ENCODE results near the gene NUAK1. TPM values are rescaled to one million over a fixed set of nuclear protein-coding genes. Genes with fewer than 3 reads are reported as not detected.
A peak's percentile ranks its signal among the peaks of the same experiment; 100 is the strongest.
"Not testable (repeated sequence)": the region's sequence is repeated elsewhere in the genome, so short reads cannot be mapped to it uniquely, and the experiment has no call there.

Gene NUAK1
- total and polyA plus RNA-seq, 7 donors: 7.0 to 102 (median 21.8) TPM

DNA sequence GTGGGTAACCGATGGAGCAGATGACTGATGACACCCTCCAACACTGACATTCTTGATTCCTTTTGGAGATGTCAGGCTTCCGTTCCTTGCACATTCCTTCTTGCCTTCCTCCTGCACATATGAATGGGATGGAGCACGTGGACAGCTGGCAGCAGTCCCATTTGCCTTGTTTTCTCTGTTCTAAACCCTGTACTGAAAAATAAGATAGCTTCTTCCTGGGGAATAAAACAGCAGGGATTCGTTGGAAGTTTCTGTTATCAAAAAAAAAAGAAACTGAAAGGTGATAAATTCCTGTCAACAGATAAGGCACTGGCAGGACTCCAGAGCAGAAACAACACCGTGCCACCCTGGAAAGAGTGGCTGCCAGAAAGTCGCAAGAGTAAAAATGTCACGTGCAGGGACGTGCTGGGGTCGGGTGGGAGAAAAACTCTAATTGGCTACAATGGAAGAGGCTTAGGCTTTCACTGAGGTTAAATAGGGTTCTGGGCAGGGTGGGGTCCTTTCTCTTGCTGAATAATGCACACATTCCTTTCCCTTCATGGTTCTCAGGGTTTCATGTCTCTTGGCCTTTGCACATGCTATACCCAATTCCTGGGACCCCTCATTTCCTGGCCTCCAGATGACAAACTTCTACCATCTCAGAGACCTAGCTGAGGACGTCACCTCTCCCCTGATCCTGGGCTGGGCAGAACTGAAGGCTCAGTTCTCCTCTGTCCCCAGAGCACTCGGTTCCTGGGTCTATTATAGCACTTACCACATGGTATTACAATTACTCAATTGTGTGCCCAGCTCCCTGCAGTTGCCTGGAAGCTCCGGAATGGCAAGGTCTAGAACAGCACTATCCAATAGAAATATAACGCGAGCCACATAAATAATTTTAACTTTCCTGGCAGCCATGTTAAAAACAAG is 7.0 kb upstream of the NUAK1 start:
- Histone ChIP-seq H3K4me3 (no peak overlapping the region), H3K9me3 (no peaks in the 10 kb centered on the region), H3K27me3 (ENCODE audit: insufficient read depth in 3 of 3, low read length in 2 of 3) (no peaks in the 10 kb centered on the region), H3K36me3 (ENCODE audit: insufficient read depth in 1 of 2, low read depth in 1 of 2) (no peaks in the 10 kb centered on the region), H3K4me1 (peaks cover 64% of the 10 kb centered on the region), H3K27ac (peak overlapping the region; percentile 79)
- TF ChIP-seq, protein P1, sequence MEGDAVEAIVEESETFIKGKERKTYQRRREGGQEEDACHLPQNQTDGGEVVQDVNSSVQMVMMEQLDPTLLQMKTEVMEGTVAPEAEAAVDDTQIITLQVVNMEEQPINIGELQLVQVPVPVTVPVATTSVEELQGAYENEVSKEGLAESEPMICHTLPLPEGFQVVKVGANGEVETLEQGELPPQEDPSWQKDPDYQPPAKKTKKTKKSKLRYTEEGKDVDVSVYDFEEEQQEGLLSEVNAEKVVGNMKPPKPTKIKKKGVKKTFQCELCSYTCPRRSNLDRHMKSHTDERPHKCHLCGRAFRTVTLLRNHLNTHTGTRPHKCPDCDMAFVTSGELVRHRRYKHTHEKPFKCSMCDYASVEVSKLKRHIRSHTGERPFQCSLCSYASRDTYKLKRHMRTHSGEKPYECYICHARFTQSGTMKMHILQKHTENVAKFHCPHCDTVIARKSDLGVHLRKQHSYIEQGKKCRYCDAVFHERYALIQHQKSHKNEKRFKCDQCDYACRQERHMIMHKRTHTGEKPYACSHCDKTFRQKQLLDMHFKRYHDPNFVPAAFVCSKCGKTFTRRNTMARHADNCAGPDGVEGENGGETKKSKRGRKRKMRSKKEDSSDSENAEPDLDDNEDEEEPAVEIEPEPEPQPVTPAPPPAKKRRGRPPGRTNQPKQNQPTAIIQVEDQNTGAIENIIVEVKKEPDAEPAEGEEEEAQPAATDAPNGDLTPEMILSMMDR (IDR thresholded peaks at IDR 0.05): no peak
- ATAC-seq: peak; percentile 74 to 86 (median 82)
- intact Hi-C loops (cut with DNase I): no loop called here
- DNase-seq: no peak
- WGBS, 3 donors: 18 to 30% (median 22%) methylated on average over 14 of the region's 14 CpGs

DNA sequence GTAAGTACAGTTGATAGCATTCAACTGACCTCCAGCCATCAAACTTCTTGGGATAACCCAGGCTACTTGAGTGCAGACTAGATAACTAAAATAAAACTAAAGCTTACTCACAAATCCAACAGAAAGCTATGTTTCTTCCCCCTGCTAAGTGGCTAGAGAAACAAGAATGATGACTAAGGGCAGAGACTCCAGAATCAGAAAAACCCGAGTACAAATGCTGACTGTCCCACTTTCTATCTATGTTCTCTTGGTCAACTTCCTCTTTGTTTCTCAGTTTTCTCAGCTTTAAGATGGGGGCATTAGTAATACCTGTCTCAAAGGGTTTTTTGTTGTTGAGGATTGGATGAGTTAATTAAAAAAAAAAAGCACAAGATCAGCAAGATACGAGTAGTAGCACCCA is 6.1 kb upstream of the NUAK1 start:
- Histone ChIP-seq H3K36me3 (ENCODE audit: insufficient read depth in 1 of 2, low read depth in 1 of 2) (no peaks in the 10 kb centered on the region), H3K4me3 (no peak overlapping the region), H3K27ac (peak overlapping the region; percentile 79), H3K9me3 (no peaks in the 10 kb centered on the region), H3K27me3 (ENCODE audit: insufficient read depth in 3 of 3, low read length in 2 of 3) (no peaks in the 10 kb centered on the region), H3K4me1 (peaks cover 66% of the 10 kb centered on the region)
- DNase-seq (no peak), ATAC-seq (no peak)
- TF ChIP-seq, protein P1 (IDR thresholded peaks at IDR 0.05): no peak
- WGBS, 3 donors: 53 to 79% (median 70%) methylated on average over 2 of the region's 2 CpGs
- intact Hi-C loops (cut with DNase I): no loop called here

DNA sequence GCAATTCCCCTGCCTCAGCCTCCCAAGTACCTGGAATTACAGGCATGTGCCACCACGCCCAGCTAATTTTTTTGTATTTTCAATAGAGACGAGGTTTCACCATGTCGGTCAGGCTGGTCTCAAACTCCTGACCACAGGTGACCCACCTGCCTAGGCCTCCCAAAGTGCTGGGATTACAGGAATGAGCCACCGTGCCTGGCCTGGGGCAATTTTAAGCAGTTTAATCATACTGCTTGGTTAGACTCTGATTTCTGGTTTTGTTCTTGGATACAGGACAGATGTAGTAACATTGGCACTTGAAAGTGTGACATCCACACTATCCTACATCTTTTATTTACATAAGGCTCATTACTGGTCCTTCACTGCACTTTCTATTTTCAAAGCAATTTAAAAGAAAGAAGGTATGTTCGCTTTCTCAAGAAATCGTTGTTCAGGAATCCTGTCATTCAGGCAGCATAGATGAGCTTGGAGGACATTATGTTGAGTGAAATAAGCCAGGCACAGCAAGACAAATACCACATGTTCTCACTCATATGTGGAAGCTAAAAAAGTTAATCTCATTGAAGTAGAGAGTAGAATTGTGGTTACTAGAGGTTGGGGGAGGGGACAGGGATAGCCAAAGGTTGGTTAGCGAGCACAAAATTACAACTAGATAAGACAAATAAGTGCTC is 4.0 kb upstream of the NUAK1 start:
- WGBS, 3 donors: 86% methylated on average over 7 of the region's 7 CpGs
- Histone ChIP-seq H3K27ac (no peak overlapping the region), H3K9me3 (no peaks in the 10 kb centered on the region), H3K4me3 (no peak overlapping the region), H3K27me3 (ENCODE audit: insufficient read depth in 3 of 3, low read length in 2 of 3) (no peaks in the 10 kb centered on the region), H3K4me1 (peaks cover 54% of the 10 kb centered on the region), H3K36me3 (ENCODE audit: insufficient read depth in 1 of 2, low read depth in 1 of 2) (no peaks in the 10 kb centered on the region)
- intact Hi-C loops (cut with DNase I): no loop called here
- ATAC-seq: no peak
- DNase-seq: no peak
- TF ChIP-seq, protein P1 (IDR thresholded peaks at IDR 0.05): no peak

DNA sequence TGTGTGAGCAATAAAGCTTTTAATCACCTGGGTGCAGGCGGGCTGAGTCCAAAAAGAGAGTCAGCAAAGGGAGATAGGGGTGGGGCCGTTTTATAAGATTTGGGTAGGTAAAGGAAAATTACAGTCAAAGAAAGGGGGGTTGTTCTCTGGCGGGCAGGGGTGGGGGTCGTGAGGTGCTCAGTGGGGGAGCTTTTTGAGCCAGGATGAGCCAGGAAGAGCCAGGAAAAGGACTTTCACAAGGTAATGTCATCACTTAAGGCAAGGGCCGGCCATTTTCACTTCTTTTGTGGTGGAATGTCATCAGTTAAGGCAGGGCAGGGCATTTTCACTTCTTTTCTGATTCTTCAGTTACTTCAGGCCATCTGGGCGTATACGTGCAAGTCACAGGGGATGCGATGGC is 3.2 kb upstream of the NUAK1 start:
- H3K27me3 ChIP-seq (ENCODE audit: insufficient read depth in 3 of 3, low read length in 2 of 3); H3K4me3 ChIP-seq; intact Hi-C loops (cut with DNase I); H3K36me3 ChIP-seq (ENCODE audit: insufficient read depth in 1 of 2, low read depth in 1 of 2); DNase-seq; ATAC-seq; H3K9me3 ChIP-seq: not testable (repeated sequence)
- Histone ChIP-seq H3K4me1 (peaks cover 52% of the 10 kb centered on the region), H3K27ac (peak overlapping the region; percentile 2)
- WGBS, 3 donors: 84 to 91% (median 89%) methylated on average over 8 of the region's 8 CpGs

DNA sequence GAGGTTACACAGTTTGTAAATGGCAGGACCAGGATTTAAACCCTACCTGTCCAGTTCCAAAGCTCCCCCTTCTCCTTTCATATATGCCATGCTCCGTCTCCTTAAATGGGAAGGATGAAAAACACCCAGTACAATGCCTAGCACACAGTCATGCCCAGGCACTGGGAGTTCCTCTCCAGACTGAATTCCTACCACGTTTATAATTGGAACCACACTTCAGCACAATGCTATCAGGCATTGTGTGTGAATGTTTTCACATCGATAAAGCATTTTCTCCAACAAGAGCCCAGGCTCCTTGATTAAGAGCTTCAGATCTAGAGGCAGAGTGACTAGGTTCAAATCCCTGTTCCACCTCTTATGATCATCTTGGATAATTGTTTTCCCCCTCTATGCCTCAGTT is 2.7 kb upstream of the NUAK1 start:
- H3K4me1 ChIP-seq: peaks cover 55% of the 10 kb centered on the region
- peak overlapping the region; percentile 91 for H3K4me3 ChIP-seq
- TF ChIP-seq, protein P1 (IDR thresholded peaks at IDR 0.05): no peak
- no peaks in the 10 kb centered on the region for H3K9me3 ChIP-seq
- intact Hi-C loops (cut with DNase I): no loop called here
- ATAC-seq (no peak), DNase-seq (no peak)
- WGBS, 3 donors: 33 to 45% (median 38%) methylated on average over 3 of the region's 3 CpGs
- no peaks in the 10 kb centered on the region for H3K27me3 ChIP-seq (ENCODE audit: insufficient read depth in 3 of 3, low read length in 2 of 3)
- no peaks in the 10 kb centered on the region for H3K36me3 ChIP-seq (ENCODE audit: insufficient read depth in 1 of 2, low read depth in 1 of 2)
- H3K27ac ChIP-seq: peak overlapping the region; percentile 98
